Measurements from ENCODE around the gene PKP3.
"Not testable (repeated sequence)": the region's sequence is repeated elsewhere in the genome, so short reads cannot be mapped to it uniquely, and the experiment has no call there.

Gene PKP3

GRCh38 chr11:413120-414081 lies 19.4 kb downstream of the PKP3 start:
- DNase-seq, result no peak

- DNase-seq, result no peak
Measured at GRCh38 chr11:414318-414857, 20.4 kb downstream of the PKP3 start.

- DNase-seq, result no peak
Measured at GRCh38 chr11:415640-416041, 21.6 kb downstream of the PKP3 start.

GRCh38 chr11:416051-416756 lies 22.2 kb downstream of the PKP3 start:
- no peak for DNase-seq

- DNase-seq, result no peak
Measured at GRCh38 chr11:416757-417621, 23.0 kb downstream of the PKP3 start.

GRCh38 chr11:417652-418342 lies 23.8 kb downstream of the PKP3 start:
- DNase-seq, result no peak

GRCh38 chr11:418343-419247 lies 24.6 kb downstream of the PKP3 start:
- DNase-seq, result no peak

GRCh38 chr11:419248-420005 lies 25.4 kb downstream of the PKP3 start:
- no peak for DNase-seq

- no peak for DNase-seq
Measured at GRCh38 chr11:420054-420910, 26.3 kb downstream of the PKP3 start.

- DNase-seq, result no peak
Measured at GRCh38 chr11:420911-421321, 26.9 kb downstream of the PKP3 start.

GRCh38 chr11:422249-422656 lies 28.2 kb downstream of the PKP3 start:
- DNase-seq, result no peak

- DNase-seq, result no peak
Measured at GRCh38 chr11:424232-424631, 30.2 kb downstream of the PKP3 start.

GRCh38 chr11:424766-425165 lies 30.8 kb downstream of the PKP3 start:
- not testable (repeated sequence) for DNase-seq

GRCh38 chr11:425301-425700 lies 31.3 kb downstream of the PKP3 start:
- no peak for DNase-seq

GRCh38 chr11:426851-427250 lies 32.8 kb downstream of the PKP3 start:
- no peak for DNase-seq

- no peak for DNase-seq
Measured at GRCh38 chr11:428295-428694, 34.3 kb downstream of the PKP3 start.

- no peak for DNase-seq
Measured at GRCh38 chr11:429391-429790, 35.4 kb downstream of the PKP3 start.

- DNase-seq, result no peak
Measured at GRCh38 chr11:429931-430456, 36.0 kb downstream of the PKP3 start.

- DNase-seq, result no peak
Measured at GRCh38 chr11:431921-432320, 37.9 kb downstream of the PKP3 start.
